BE2C (cell line): Measurements from ENCODE around the gene SIRT2.

Source experiments
- DNase-seq: peaks from one replicate; pipeline ENCODE4 v3.0.0-alpha.2; 2020
- H3K27me3 ChIP-seq: fragments of 250-450 bp; sonication (Bioruptor Pico); 2 replicates; pipeline ENCODE4 v1.5.1; 2020; ENCODE audit warnings: mild to moderate bottlenecking
- H3K36me3 ChIP-seq: fragments of 250-450 bp; sonication (Bioruptor Pico); 2 replicates; pipeline ENCODE4 v1.5.1; 2020; ENCODE audit warnings: mild to moderate bottlenecking
- H3K4me1 ChIP-seq: fragments of 250-450 bp; sonication (Bioruptor Pico); 2 replicates; pipeline ENCODE4 v1.5.1; 2020
- H3K4me3 ChIP-seq: 2 replicates; pipeline ENCODE4 v1.5.1; 2011; ENCODE audit warnings: low read depth, low read length
- H3K9me3 ChIP-seq: fragments of 250-450 bp; sonication (Bioruptor Pico); 2 replicates; pipeline ENCODE4 v1.5.1; 2020
- CTCF ChIP-seq: IDR thresholded peaks from 2 replicates; pipeline ENCODE4 v1.5.1; 2012; ENCODE audit warnings: mild to moderate bottlenecking, low read depth, low read length

The SIRT2 gene

GRCh38 chr19:38840583-38840968 is 58.8 kb downstream of the SIRT2 start:
- Histone ChIP-seq H3K36me3 (peaks cover 96% of the 10 kb centered on the region), H3K4me3 (no peak overlapping the region), H3K9me3 (no peaks in the 10 kb centered on the region), H3K27me3 (no peaks in the 10 kb centered on the region), H3K4me1 (peaks cover 52% of the 10 kb centered on the region)
- DNase-seq = peak; percentile 50
- TF ChIP-seq CTCF = no peak

DNA sequence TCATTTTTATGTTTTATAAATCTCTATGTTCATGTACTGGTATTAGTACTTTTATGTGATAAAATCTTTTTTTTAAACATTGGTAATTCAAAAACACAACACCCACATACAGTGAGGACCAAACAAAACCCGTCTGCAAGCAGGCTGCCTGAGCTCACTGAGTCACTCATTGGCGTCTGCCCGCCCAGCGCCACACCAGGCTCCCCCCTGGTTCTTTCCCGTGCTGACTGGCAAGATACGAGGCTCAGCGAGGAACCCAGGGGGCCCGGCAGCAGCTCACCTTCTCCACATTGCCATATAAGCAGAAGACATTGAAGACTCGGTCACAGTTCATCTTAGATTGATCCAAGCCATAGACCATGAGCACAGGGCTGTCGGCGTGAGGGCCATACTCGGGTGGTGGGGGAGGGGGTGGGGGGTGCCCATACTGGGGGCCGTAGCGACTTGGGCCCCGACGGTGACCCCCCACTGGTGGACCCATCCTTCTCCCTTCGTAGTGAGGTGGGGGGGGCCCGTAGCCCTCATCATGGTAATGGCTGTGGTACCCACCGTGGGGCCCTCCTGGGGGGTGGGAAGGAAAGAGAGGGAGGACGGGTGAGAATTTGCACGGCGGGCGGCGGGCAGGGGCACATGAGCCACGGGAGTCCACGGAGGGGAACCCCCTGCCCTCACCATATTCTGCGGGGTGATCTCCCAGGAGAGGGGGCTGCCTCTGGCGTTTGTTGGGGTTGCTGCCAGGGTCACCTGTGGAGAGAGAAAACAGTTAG is 59.4 kb downstream of the SIRT2 start:
- Histone ChIP-seq H3K4me1 (peaks cover 52% of the 10 kb centered on the region), H3K27me3 (no peaks in the 10 kb centered on the region), H3K36me3 (peaks cover 96% of the 10 kb centered on the region), H3K9me3 (no peaks in the 10 kb centered on the region), H3K4me3 (no peak overlapping the region)
- TF ChIP-seq CTCF = no peak
- peak; percentile 63 for DNase-seq

DNA sequence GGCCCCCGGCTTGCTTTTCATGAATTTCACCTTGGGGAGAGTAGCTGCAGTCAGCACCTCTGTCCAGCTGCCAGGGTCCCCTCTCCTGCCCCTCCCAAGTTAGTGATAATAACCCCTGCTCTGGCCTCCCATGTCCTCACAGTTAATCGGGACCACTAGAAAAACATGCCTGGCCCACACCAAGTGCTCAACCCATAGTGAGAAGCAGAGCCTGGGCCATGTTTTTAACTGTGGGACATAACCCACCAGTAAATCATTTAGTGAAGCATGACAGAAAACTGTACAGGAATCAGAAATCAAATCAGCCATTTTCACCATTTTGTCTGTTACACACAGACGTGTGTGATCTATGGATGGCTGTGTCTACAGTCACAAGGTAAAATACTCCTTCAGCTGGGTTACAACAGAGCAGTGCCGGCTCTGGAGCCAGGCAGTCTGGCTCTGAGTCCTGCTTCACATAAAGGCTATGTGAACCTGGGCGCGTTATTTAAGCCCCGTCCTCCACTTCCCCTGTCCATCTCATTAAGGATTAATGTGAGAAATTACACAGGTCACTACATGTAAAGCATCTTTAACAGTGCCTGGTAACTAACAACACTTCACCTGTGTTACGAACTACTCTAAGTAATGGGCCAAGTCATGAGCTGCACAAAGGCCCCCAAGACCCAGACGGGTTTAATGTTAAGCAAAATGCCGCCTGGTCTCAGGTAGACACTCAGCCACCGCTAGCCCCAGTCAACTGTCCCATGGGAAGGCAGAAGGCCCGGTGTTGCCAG is 60.2 kb downstream of the SIRT2 start:
- H3K4me1 ChIP-seq = peaks cover 52% of the 10 kb centered on the region
- DNase-seq = no peak
- peaks cover 88% of the 10 kb centered on the region for H3K36me3 ChIP-seq

DNA sequence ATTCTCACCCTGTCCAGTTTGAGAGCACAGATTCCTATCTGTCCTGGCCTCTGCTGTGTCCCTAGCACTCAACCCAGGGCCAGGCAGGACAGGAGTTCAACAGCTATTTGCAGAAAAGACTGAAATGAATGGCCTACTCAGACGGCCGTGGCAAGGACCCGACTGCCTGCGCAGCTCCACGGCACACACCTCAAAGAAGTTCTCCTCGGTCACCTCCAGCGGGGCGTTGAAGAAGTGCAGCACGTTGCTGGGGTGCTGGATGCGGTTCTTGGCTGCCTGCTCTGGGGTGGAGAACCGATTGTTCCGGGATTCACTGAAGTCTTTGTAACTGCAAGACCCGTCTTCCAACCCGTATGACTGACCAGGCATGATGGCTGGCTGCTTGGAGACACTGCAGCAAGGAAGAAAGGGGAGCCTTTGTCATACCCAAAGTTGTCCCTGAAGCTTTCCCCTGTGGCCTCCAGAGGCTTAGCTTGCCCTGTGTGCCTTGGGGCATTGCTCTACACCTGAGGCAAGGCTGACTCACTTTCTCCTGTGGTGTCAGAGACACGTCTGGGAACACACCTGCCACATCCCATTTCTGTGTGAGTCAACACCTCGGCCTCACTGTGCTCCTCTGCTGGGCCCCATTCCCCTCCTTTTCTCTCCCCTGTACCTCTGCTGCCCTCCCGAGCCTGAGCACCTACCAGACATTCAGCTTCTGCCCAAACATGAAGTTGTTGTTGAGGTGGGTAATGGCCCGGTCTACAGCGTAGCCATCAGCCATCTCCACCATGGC is 61.0 kb downstream of the SIRT2 start:
- H3K9me3 ChIP-seq = no peaks in the 10 kb centered on the region
- H3K4me3 ChIP-seq = peak overlapping the region; percentile 8; the same call in 1 of the 2 replicates
- DNase-seq = peak; percentile 36
- peaks cover 80% of the 10 kb centered on the region for H3K36me3 ChIP-seq
- no peaks in the 10 kb centered on the region for H3K27me3 ChIP-seq
- no peak for TF ChIP-seq CTCF
- H3K4me1 ChIP-seq = peaks cover 52% of the 10 kb centered on the region

More for the DNA sequence above, 60.2 kb downstream of the SIRT2 start:
- Histone ChIP-seq H3K27me3 (no peaks in the 10 kb centered on the region), H3K4me3 (no peak overlapping the region), H3K9me3 (no peaks in the 10 kb centered on the region)
- no peak for TF ChIP-seq CTCF

- peaks cover 52% of the 10 kb centered on the region for H3K4me1 ChIP-seq
Observed at GRCh38 chr19:38837656-38838121, 61.7 kb downstream of the SIRT2 start.

More at GRCh38 chr19:38837656-38838121, 61.7 kb downstream of the SIRT2 start:
- Histone ChIP-seq H3K4me3 (peak overlapping the region; percentile 8; the same call in 1 of the 2 replicates), H3K9me3 (no peaks in the 10 kb centered on the region), H3K27me3 (no peaks in the 10 kb centered on the region), H3K36me3 (peaks cover 73% of the 10 kb centered on the region)
- DNase-seq = peak; percentile 49
- no peak for TF ChIP-seq CTCF
